ENCODE results near the gene SNX20.

Gene SNX20

DNA sequence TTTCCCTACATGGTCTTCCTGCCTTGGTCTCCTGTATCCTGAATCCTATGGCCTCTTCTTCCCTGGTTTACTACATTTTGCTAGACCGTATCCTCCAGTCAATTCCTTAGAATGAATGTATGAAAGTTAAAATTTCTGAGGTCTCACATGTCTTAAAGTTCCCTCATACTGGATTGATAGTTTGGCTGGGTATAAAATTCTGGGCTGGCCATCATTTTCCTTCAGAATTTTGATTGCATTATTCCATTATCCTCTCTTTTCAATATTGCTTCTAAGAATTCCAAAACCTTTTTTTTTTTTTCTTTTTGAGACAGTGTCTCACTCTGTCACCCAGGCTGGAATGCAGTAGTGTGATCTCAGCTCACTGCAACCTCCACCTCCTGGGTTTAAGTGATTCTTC, 23.1 kb upstream of the SNX20 start:
- no peak for DNase-seq

DNA sequence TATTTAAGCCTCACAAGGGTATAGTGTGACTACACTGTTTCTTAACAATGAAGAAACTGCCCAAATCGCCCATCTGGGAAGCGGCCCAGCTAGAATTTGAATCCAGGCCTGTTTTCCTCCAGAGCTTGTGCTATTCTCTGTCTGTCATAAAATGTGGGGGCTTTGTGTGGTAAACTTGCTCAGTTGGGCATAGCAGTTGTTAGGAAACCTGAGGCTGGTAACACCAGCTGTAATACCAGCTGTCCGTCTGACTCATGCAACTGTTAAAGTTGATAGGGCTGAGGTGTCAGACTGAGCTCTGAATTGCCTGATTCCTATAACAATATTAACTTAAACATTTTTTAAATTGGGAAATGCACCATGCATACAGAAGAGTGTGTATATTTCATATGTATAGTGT, 21.6 kb upstream of the SNX20 start:
- no peak for DNase-seq

DNA sequence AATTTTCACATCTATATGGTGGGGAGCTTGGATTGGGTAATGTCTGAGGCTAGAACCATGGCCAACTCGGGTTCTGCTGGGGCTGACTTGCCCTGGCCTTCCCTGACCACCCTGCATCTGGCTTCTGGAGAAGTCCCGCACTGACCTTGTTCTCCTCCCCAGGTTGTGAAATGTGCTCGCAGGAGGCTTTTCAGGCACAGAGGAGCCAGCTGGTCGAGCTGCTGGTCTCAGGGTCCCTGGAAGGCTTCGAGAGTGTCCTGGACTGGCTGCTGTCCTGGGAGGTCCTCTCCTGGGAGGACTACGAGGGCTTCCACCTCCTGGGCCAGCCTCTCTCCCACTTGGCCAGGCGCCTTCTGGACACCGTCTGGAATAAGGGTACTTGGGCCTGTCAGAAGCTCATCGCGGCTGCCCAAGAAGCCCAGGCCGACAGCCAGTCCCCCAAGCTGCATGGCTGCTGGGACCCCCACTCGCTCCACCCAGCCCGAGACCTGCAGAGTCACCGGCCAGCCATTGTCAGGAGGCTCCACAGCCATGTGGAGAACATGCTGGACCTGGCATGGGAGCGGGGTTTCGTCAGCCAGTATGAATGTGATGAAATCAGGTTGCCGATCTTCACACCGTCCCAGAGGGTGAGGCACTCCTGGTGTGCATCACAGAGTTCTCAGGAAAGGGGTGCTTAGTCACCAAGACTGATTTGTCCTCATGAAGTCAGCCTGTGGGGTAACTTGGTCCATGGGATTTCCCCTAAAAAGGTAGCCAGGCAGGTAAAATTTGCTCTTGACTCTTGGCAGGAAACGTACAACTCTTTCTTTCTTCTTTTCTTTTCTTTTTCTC, 18.4 kb upstream of the SNX20 start:
- DNase-seq, result peak; percentile 36

DNA sequence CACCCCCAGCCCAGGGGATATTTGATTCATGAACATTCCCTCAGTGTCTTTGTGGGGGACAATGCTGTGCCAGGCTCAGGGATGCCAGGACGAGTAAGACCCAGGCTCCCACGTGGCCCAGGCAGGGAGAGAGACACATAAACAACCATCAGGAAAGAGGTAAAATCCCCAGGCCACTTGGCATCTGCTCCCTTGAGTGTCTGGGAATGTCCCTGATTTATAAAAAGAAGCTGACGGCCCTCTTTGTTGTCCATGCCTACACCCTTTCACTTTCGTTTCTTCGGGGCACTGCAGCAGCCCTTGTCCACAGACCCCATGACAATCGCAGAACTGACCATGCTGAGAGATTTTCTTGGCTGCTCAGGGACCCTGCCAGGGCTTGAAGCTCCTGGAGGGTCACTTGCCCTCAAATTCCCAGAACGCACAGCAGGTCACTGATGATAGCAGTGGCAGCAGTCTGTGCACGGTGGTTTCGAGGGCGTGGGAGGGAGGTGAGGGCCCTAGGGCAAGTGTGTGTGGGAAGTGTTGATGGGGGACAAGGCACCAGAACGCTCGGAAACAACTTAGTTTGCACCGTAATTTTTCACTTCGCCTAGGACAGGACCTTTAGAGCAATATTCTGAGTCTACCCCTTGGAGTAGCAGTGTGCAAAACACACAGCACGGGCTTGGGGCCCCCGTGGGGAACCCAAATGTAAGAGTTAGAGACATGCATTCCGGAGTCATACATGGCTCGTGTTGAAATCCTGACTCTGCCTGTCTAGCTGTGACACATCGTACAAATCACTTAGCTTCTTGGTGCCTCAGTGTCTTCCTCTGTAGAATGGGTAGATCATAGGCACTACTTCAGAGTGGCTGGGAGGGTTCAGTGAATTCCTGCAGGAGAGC, 17.0 kb upstream of the SNX20 start:
- DNase-seq, result no peak

- no peak for DNase-seq
Measured at GRCh38 chr16:50697421-50697715, 16.3 kb upstream of the SNX20 start.

- peak; percentile 52 for DNase-seq
Measured at GRCh38 chr16:50696575-50697420, 15.7 kb upstream of the SNX20 start.

DNA sequence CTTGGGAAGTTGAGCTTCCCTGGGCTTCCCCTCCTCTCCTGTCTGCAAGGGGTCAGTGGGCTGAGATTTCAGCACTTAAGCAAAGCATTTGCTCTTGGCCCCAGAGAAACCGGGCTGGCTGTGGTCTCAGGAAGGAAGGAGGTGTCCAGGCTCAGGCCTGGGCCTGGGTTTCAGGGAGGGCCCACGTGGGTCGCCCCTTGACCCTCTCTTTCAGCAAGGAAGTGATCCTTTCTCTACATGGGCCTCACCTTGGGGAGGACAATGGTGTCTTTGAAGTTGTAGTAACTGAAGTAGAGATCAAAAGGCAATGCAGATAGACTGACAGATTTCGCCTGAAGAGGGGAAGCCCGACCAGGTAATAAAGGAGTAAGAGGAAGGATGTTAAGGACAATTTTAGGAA, 15.0 kb upstream of the SNX20 start:
- DNase-seq, result no peak

- DNase-seq, result no peak
Measured at GRCh38 chr16:50695017-50696000, 14.2 kb upstream of the SNX20 start.

GRCh38 chr16:50694206-50694605, 13.1 kb upstream of the SNX20 start:
- DNase-seq, result no peak

GRCh38 chr16:50692999-50693781, 12.1 kb upstream of the SNX20 start, which contains the start of gene NOD2:
Gene NOD2 (plus strand): TSS chr16:50693606. CDS start chr16:50699496, 5,890 bp downstream.
- DNase-seq, result peak; percentile 40

DNA sequence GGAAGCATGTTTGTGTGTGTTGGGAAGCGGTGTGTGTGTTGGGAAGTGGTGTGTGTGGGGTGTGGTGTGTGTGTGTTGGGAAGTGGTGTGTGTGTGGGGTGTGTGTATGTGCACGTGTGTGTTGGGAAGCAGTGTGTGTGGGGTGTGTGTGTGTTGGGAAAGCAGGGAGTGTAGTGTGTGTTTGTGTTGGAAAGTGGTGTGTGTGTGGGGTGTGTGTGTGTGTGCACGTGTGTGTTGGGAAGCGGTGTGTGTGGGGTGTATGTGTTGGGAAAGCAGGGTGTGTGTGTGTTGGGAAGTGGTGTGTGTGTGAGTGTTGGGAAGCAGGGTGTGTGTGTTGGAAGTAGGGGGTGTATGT, 11.5 kb upstream of the SNX20 start:
- DNase-seq, result no peak

- DNase-seq, result no peak
Measured at GRCh38 chr16:50690177-50690576, 9.1 kb upstream of the SNX20 start.

DNA sequence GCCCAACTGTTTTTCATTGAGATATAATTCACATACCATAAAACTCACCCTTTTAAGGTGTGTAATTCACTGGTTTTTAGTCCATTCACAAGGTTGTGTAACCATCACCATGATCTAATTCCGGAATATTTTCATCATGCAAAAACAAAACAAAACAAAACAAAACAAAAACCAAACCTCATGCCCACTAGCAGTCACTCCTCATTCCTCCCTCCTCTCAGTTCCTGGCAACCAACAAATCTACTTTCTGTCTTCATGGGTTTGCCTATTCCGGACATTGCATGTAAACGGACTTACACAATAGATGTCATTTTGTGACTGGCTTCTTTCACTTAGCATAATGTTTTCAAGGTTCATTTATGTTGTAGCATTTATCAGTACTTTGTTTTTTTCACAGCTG, 7.8 kb upstream of the SNX20 start:
- DNase-seq, result no peak

DNA sequence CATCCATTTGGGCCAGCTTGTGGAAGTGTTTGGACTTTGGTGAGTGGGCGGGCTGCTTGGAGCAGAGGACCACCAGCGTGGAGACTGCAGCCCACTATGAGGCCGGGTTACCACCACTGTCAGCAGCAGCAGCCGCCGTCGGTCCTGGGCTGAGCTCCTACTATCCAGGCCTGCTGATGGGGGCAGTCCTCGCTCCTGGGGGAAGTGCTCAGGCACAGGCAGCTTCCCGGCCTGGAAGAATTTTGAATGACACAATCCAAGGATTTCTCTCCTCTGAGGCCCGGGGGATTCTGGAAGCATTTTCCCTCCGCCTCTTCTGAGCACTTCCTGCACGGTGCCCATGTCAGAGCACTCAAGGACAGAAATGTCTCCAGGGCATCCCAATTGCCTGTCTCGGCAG, 7.0 kb upstream of the SNX20 start:
- DNase-seq, result no peak

- DNase-seq, result no peak
Measured at GRCh38 chr16:50685462-50686063, 4.5 kb upstream of the SNX20 start.

DNA sequence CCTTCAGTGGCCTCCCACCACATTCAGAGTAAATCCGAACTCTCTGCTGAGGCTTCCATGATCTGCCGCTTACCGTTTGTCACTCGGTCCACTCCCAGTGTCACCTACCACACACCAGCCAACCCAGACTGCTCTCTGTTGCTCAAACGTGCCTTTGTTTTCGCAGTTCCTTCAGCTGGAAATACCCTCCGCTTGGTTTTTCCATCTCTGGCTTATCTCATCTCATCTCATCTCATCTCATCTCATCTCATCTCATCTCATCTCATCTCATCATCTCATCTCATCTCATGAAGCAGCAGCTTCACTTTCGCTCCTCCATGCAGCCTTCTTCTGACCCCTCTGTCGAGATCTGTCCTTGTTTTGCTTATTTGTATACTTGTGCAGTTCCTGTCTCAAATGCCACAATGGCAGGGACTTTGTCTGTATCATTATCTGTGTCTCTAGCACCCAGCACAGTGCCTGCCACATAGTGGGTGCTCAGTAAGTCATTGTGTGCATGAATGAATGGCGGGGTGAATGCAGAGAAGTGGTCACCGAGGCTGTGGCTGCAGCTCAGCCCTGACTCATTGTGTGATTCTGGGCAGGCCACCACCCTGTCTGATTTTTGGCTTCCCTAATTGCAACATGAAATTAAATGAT, 3.8 kb upstream of the SNX20 start:
- no peak for DNase-seq

DNA sequence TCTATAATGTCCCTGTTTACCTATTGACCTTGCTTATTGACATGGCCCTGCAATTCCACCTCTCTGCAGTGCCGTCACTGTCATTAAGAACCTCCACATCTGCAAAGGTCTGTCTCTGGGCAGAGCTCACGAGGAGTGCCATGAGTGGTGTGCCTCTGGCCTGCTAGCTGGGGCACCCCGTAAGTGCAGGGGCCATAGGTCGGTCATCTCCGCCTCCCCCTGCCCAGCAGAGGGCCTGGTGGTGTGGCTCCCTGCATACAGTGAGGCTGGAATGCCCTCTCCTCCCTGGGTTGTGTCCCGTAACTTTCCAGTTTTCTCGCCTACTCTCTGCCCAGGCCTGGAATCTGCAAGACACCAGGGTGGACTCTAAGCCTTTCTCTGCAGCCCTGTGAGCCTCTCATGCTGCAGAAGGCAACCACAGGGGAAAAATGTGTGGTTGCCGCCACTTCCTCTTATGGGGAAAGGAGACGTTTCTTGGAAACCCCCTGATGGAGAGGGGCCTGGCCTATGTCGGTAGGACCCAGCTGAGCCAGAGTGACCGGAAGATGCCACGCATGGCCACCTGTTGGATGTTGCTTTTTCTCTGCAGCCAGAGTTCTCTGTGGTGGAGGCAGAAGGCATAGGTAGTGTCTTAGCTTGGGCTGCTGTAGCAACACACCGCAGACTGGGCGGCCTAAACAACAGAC, 2.7 kb upstream of the SNX20 start:
- DNase-seq, result no peak

DNA sequence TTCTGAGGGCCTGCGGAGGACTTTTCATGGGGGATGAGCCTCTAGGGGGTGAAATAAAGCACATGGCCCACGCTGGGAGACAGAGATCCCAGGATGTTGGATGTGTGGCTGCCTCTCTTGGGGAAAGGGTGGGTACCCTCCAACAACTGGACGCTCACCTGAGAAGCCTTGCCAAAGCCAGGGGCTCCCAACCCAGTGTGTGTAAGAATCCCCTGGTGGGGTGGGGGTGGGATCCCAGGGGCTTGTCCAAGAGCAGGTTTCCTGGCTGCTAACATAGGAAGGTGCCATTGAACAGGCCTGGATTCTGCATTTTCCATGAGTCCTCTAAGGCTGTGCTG, 587 bp downstream of the SNX20 start:
- DNase-seq, result no peak

DNA sequence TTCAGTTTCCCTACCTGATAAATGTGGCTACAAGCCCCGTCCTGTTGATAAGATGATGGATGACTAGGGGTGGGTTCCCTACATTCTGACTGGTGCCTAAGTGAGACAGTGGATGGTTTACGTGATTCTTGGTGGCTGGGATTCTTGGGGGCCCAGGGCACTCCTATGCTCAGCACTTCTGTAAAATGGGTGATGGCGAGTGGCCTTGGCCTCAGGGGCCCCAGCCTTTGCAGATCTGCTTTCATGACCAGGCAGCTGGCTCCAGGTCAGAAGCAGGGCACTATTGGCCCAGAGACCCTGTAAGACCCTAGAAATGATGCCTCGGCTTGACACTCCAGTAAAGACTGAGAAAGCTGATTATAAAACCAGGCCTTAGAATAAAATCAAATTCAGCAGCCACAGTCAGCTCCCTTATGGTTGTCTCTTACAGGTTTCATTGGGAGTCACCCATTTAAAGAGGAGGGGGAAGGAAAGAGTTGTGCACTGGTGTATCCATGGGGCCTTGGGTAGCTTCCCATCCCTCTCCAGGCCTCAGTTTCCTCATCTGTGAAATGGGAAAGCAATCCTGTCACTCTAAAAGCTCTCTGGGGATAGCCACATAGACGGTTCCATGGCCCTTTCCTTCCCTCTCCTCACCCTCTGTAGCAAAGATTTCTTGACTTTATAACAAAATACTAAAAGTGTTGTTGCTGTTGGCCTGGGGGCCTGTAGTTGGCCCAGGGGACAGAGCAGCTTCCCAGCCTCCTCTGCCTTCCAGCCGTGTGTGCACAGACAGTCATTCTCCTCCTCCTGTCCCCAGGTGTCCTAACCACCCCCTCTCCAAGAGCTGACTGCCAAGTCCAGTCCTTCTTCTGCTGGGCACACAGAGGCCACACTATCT, 1.2 kb downstream of the SNX20 start:
- no peak for DNase-seq

Data from activated CD4-positive, alpha-beta T cell treated with anti-CD3 and anti-CD28 coated beads, Interleukin-2, amount 50 U/mL, for 1 hour (primary cell).